GM19239 (cell line): Measurements from ENCODE around the gene RNF157.
"Not testable (repeated sequence)": the region's sequence is repeated elsewhere in the genome, so short reads cannot be mapped to it uniquely, and the experiment has no call there.

Source experiments
- DNase-seq: peaks from one replicate; pipeline ENCODE4 v3.0.0; 2011; ENCODE audit warnings: low spot score; ENCODE audit not compliant: insufficient read length
- FAIRE-seq: peaks from 2 replicates; lab custom pipeline; 2011; peaks lifted over from hg19 to GRCh38; lab: Jason Lieb, UNC

The RNF157 gene

DNA sequence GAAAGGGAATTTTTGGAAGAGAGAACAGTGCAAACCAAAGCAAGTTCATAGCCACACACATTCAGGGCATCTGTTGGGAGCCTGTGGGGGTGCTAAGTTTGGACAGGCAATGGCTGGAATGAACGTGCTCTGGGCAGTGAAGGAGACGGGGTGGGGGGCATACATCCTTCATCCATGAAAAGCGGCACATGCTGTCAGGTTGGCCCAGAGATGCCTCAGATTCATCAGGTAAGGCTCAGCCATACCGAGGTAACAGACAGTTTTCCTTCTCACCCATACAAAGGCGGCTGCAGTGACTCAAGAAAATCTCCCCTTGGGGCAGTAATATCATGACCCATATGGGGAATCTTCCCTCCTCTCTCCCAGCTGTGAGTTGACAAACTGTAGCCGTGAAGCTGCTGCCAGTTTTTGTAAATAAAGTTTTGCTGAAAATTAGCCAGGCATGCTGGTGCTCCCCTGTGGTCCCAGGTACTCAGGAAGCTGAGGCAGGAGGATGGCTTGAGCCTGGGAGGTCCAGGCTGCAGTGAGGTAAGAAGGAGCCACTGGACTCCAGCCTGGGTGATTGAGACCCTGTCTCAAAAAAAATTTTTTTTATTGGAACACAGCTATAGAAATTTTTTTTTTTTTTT lies 15.6 kb upstream of the RNF157 start:
- FAIRE-seq (no peak), DNase-seq (no peak)

DNA sequence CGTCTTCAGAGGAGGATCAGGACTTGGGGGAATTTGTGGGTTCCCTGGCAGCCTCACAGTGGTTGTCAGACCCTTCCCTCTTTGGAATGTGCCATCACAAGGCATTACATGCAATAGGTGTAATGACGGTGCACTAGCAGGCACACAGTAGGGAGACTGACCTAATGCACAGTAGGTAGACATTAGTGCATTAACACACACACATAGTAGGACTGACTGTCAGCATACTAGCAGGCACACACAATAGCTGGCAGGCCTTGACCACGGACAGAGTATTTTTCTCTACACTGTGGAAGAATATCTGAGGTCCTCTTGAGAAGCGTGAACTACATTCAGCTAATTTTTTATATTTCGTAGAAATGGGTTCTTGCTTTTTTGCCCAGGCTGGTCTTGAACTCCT lies 14.0 kb upstream of the RNF157 start:
- FAIRE-seq = no peak
- DNase-seq = no peak

DNA sequence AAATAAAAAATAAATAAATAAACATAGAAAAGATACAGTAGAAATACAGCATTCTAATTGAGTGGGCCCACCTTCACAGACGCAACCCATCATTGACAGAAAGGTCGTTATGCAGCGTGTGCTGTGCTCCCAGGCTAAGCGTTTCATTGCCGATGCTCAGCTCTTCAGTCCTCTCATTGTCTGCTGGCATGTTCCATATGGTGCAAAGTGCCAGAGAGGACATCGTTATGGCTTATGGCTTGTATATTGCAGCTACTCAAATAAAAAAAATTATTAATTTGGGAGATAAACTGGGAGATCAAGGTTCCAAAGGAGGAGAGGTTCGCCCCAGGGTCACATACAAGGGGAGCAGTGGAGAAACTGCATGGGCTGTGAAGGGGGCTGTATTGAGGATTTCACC lies 13.5 kb upstream of the RNF157 start:
- DNase-seq = no peak
- FAIRE-seq = no peak

DNA sequence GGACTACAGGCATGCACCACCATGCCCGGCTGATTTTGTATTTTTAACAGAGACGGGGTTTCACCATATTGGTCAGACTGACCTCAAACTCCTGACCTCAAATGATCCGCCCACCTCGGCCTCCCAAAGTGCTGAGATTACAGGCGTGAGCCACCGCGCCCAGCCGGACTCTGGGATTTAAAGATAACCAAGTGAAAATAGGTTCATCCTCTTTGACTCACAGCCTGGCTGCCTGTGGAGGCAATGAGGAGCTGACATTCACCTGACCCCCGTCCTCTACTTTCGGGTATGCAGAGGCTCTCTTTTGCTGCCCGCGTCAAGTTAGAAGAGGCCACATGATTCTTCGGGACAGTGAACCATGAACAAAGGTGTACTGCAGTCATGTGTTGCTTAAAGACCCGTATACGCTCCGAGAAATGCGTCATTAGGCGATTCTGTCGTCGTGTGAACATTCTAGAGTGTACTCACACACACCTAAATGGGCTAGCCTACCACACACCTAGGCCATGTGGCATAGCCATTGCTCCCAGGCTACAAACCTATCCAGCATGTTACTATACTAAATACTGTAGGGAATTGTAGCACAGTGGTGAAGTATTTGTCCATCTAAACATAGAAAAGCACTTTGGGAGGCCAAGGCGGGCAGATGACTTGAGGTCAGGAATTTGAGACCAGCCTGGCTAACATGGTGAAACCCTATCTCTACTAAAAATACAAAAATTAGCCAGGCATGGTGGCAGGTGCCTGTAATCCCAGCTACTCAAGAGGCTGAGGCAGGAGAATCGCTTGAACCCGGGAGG lies 12.9 kb upstream of the RNF157 start:
- DNase-seq = not testable (repeated sequence)
- FAIRE-seq = peak; percentile 28

DNA sequence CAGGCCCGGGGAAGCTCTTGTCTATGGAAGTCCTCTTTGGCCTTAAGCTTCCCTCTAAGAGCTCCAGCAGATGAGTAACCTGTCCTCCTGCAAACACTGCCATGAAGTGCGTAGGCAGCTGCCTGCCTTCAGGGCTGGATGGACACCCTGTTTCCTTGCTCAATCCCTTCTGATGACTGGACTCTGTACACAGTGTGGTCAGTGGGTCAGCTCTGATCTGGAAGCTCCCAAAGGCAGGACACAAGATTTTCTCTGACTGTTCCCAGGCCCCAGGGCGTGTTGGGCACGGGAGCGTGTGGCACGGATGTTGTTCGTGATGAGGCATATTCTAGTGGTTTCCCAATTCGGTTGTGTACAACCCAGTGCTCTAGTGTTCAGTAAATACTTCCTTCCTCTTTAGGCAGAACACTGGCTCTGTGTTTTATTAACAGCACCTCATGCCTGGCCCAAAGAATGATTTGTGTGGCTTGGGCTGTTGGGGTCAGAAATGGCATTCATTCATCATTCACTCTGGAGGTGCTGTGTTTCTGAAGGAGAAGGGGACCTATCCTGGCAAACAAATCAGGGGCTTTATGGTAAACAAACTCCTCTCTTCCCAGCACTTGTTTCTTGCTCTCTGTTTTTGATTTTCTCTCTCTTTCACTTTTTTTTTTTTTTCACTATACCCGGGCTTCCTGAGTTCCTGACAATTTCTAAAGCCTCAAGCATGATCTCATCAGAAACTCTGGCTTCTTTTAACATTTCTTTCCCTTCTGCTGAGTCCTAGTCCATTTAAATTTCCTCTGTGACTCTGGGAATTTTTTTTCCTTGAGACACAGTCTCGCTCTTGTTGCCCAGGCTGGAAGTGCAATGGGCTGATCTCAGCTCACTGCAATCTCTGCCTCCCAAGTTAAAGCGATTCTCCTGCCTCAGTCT lies 12.0 kb upstream of the RNF157 start:
- FAIRE-seq (peak; percentile 82), DNase-seq (no peak)

DNA sequence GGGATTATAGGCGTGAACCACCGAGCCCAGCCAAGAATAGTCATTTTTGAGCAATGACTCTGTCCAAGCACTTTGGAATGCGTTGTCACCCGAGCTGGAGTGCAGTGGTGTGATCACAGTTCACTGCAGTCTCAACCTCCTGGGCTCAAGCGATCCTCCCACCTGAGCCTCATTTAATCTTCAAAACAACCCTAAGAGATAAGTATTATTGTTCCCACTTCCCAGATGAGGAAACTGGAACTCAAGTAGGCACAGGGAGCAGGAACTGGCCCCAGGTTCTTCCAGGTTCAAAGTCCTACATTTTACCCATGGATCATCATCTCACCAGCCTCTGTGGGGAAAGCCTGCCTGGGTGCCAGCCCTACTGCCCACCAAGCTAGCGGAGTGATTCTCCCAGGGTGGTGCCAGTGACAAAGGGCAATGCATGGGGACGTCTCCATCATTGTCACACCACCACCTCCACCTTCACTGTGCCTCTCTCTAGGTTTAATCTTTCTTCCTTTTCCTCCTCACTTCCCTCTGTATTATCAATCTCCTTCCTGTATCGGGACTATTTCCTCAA lies 11.3 kb upstream of the RNF157 start:
- FAIRE-seq = no peak
- no peak for DNase-seq

DNA sequence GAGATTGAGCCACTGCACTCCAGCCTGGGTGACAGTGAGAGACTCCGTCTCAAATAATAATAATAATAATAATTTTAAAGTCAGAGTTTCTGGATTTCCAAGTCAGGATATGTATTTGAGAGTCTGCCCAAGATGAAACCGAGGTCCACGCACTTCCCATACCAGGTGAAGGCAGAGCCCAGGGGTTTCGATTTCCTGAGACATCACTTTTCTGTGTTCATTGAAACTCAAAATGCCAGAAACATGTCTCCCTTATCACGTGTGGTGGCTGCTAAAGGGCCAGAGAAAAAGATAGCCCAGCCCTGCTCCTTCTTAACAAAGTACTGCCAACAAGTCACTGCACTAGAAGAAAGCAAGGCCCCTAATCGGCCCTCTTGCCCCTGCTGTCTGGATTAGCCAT lies 9.8 kb upstream of the RNF157 start:
- FAIRE-seq (no peak), DNase-seq (no peak)

DNA sequence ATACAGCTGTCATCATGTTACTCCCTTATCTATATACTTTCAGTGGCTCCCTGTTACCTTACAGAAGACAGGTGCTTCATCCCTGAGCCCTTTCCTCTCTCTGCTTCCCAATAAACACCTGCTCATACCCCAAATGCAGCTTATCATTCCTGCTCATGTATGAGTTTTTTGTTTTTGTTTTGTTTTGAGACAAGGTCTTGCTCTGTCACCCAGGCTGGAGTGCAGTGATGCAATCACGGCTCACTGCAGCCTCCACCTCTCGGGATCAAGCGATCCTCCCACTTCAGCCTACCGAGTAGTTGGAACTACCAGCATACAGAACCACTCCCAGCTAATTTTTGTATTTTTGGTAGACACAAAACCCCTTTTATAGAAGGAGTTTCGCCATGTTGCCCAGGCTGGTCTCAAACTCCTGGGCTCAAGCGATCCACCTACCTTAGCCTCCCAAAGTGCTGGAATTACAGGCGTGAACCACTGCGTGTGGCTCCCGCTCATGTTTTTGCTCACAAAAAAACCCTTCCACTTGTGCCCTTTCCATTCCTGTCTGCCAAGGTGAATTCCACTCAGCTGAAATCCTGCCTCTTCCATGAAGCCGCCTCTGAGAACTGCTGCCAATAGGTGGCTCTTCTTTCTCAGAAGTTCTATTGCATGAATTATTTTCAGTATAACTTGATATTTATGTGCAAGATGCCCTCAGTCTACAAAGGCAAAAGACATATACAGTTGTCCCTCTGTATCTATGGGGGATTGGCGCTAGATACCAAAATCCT lies 7.9 kb upstream of the RNF157 start:
- DNase-seq = no peak
- no peak for FAIRE-seq

DNA sequence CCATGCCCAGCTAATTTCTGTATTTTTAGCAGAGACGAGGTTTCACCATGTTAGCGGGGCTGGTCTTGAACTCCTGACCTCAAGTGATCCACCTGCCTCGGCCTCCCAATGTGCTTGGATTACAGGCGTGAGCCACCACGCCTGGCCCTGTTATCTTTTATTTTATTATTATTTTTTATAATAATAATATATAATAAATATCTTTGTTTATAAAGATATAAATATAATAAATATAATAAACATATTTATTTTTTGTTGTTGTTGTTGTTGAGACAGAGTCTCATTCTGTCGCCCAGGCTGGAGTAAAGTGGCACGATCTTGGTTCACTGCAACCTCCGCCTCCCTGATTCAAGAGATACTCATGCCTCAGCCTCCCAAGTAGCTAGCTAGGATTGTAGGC lies 7.0 kb upstream of the RNF157 start:
- FAIRE-seq (no peak), DNase-seq (no peak)

DNA sequence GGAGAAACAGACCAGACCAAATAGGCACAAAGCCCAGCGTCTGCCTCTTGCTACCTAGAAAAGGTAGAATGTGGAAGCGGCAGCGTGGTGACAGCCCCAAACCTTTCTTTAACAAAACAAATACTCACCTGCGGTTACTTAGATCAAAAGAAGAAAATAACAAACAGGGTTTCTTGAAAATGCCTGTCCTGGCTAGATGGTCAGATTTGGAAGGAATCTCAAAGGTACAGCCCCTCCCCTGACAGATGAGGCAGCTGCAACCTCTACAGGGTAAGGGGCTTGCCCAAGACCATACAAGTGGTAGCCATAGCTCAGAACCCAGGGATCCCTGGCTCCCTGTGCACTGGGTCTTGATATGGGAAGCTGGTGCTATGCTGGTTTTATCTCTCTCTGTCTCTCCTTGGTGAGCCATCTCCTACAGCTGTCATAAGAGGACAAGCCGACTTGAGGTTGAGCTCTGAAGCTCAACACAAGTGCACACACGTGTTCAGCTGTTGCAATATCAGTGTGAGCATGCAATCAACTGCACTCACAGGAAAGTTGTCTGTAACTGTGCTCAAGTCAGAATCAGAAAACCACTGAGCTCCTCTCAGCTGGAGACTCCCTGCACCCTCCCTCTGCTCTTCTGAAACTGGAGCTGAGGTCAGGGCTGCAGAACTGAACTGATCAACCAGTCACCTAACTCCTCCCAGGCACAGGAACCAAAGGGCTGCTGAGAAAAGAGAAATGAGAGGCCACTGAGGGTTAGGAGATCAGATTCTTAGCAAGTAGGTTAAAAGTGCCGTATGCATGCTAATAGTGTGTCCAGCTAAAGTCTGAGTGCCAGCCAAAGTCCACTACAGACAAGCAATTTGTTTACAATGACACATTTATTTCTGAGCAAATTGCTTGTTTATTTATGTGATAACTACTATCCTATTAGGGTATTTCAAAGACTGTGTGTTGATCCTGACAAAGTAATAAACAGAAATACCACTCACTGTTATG lies 6.1 kb upstream of the RNF157 start:
- FAIRE-seq = peak; percentile 100

DNA sequence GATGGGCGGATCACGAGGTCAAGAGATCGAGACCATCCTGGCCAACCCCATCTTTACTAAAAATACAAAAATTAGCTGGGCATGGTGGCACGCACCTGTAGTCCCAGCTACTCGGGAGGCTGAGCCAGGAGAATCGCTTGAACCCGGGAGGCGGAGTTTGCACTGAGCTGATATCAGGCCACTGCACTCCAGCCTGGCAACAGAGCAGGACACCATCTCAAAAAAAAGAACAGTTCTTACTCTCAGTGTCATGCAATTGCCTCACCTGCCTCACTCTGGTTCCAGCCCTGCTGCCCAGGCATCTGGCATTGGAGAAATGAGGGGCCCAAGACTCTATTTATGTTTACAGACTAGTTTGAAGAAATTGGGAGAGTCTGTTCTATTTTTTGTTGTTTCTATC lies 4.4 kb upstream of the RNF157 start:
- not testable (repeated sequence) for FAIRE-seq, DNase-seq

More for the DNA sequence above, 6.1 kb upstream of the RNF157 start:
- DNase-seq = peak; percentile 80

DNA sequence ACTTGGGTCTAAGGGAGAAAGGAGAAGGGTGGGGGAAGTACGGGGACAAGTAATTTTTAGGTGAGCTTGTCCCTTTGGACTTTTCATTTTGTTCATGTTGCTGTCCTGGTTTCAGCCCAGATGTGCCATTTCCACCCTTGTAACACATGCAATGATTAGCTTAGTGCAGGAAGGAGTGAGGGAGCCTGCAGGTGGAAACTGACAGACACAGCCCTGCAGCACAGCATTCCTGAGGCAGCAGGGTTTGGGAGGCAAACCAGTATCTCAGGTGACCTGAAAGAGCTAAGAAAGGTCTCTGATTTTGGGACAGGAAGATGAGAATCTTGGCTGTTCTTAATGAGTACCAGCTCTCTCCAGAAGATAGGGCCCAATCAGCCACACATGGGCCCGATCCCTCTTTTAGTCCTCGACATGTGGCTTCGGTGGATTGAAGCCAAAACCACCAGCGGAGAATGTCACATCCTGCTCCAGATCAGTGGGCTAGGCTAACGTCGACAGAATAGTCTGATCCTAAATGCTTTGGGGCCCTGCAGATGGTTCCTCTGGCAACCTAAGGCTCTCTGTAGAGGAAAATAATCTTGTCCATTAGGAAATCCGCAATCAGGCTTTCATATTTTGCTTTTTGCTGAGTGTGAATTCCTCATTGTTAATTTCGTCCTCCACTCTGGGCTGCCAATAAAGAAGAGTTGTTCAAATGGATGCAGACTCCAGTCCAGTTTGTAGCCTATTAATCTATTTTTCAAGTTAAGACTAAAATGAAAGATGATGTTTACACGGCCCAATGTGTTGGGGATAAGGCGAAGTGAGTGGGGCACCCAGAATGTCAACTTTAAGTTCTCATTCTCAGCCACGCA lies 3.8 kb upstream of the RNF157 start:
- peak; percentile 35 for FAIRE-seq
- DNase-seq = no peak

DNA sequence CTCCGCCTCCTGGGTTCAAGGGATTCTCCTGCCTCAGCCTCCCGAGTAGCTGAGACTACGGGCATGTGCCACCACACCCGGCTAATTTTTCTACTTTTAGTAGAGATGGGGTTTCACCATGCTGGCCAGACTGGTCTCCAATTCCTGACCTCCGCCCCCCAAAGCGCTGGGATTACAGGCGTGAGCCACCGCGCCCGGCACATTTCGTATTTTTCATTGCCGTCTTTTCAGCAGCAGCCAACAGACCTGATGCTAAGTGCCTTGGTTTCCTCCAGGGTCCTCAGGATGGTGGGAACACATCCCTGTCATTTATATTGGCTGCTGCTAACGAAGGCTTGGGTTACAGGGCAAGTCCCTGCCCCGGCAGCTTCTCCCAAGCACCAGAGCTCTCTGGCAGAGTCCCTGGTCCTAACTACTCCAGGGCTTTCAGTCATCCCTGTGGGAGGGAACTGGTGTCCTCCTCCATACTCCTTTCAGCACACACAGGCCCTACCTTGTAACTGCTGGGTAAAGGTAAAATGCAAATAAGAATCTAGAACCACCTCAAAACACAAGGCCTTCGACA lies 1.5 kb upstream of the RNF157 start:
- DNase-seq (no peak), FAIRE-seq (no peak)

DNA sequence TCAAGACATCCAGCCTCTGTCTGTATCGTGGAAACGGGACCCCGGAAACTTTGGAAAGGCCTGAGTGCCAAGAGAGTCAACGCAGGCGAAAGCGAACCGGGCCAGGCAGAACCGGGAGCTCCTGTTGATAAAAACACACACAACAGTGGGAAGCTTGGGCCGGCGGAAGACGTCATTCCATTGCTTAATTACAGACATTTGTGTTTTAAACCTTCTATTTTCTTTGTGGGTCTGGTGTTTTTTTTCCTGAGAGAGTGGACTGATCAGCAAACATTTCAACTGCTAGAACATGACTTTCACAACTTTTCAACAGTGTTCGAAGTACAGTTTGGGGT lies 878 bp upstream of the RNF157 start:
- DNase-seq (no peak), FAIRE-seq (peak; percentile 91)

DNA sequence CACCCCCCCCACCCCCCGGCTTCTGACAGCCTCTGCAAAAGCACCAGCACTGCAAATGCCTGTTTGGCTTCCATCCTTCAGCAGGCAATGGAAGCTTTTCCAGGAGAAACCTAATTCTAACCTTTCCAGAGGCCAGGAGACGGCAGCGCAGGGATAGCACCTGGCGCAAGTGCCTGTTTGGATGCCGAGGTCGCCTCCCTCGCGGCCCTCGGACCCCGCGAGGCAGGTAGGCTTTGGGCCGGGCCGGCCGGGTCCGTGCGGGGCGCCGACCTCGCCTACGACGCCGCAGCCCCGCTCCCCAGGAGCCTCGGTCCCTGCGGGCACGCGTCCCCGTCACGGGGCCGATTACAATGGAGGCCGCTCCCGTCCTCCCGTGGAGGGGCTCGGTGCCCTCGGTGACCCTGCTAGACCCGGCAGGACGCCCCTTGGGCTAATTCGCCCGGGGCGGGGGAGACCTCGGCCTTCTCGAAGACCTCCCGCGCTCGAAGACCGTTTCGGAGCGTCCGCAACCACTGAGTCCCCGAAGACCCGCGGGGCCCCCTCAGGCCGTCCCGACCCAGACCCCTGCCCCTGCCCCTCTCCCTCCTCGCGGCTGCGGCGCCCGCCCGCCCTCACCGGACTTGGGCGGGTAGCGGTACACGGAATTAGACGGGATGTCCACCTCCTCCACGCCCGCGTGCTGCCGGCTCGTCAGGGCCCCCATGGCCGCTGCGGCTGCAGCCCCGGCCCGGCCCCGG lies 587 bp downstream of the RNF157 start:
- no peak for DNase-seq
- FAIRE-seq = no peak

DNA sequence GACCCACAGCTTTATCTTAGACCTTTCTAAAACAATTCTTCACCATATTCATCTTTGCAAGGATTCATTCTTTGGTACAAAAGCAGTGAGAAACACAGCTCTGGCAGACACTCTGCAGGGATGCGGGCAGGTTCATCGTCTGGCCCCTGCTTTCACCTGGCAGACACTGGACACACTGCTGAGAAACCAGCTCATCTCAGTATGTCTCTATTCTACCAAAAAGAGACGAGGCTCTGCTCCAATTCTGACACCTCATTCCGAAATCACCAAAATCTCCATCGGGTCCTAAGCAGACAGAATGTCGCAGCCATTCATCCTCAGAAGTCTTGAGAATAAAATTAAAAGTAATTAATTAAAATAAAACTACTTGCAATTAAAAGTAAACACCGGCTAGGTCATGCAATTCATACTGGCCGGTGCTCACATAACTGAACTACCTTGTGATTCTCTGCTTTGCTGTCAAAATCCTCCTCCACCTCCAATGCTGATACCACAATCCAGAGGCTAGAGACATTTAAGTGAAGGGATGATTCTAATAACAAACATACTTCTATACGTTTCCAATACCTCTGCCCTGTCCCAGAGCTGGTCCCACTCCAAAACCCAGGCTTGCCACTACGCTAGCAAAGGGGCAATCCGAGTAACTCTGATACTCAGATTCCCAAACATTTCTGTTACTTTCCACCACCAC lies 1.3 kb downstream of the RNF157 start:
- FAIRE-seq = peak; percentile 21

More for the DNA sequence above, 1.3 kb downstream of the RNF157 start:
- no peak for DNase-seq
